Lower lobe of right lung (tissue), 2 donors: Measurements from ENCODE around the gene LBHD2. TPM values are rescaled to one million over a fixed set of nuclear protein-coding genes. Genes with fewer than 3 reads are reported as not detected.
A peak's percentile ranks its signal among the peaks of the same experiment; 100 is the strongest.

Experiments used
- ATAC-seq, 2 donors: fragments of 200-7000 bp; cut with Tn5 transposase; one replicate each; pipeline ENCODE4 v1.9.1; 2020 to 2022; ENCODE audit warnings: mild to moderate bottlenecking in 2 of 2, moderate library complexity in 2 of 2
- DNase-seq: peaks from one replicate; pipeline ENCODE4 v3.0.0-alpha.2; 2020
- H3K27ac ChIP-seq: fragments of 200-600 bp; one replicate; pipeline ENCODE4 v1.8.0; 2022
- H3K27me3 ChIP-seq: fragments of 200-600 bp; one replicate; pipeline ENCODE4 v1.8.0; 2022; ENCODE audit warnings: low read depth
- H3K36me3 ChIP-seq: fragments of 200-600 bp; one replicate; pipeline ENCODE4 v1.8.0; 2022; ENCODE audit warnings: mild to moderate bottlenecking
- H3K4me1 ChIP-seq: fragments of 200-600 bp; one replicate; pipeline ENCODE4 v1.8.0; 2022
- H3K4me3 ChIP-seq: fragments of 200-600 bp; one replicate; pipeline ENCODE4 v1.8.0; 2022; ENCODE audit warnings: mild to moderate bottlenecking
- H3K9me3 ChIP-seq: fragments of 200-600 bp; one replicate; pipeline ENCODE4 v1.8.0; 2022
- CTCF ChIP-seq: fragments of 200-600 bp; IDR thresholded peaks from one replicate; pipeline ENCODE4 v1.8.0; 2022; ENCODE audit warnings: antibody characterized with exemption, mild to moderate bottlenecking
- intact Hi-C: fragments of 100-400 bp; cut with DNase I; formaldehyde crosslinking; loops from one replicate; pipeline ENCODE4 v1.11.0; 2022
- total RNA-seq: library from RNA; stranded (reverse); fragmentation: NEBNext Ultra II Directional; extraction: Animal tissue kit (Norgen Biotek cat#: 25700); gene quantifications from one replicate; pipeline ENCODE4 v1.2.1, GENCODE V29; 2021
- donor health status: DM: no; HTN: yes; CAD: no; lungs with severe emphysema.

LBHD2 gene
- total RNA-seq, 1 donor from 2014 or later, result not detected

- DNase-seq, result no peak
- H3K27me3 ChIP-seq, result no peaks in the 10 kb centered on the region
- ATAC-seq, result no peak
- no peaks in the 10 kb centered on the region for H3K9me3 ChIP-seq
- intact Hi-C loops, result no loop called here
- peaks cover 34% of the 10 kb centered on the region for H3K4me1 ChIP-seq
- peaks cover 84% of the 10 kb centered on the region for H3K36me3 ChIP-seq
- H3K4me3 ChIP-seq, result no peak overlapping the region
- H3K27ac ChIP-seq, result no peak overlapping the region
- no peak for TF ChIP-seq CTCF
Observed at GRCh38 chr14:103131580-103131979, 47.6 kb downstream of the LBHD2 start.

- H3K27me3 ChIP-seq, result no peaks in the 10 kb centered on the region
- peaks cover 82% of the 10 kb centered on the region for H3K36me3 ChIP-seq
- H3K9me3 ChIP-seq, result no peaks in the 10 kb centered on the region
- TF ChIP-seq CTCF, result no peak
- no peak overlapping the region for H3K4me3 ChIP-seq
- peak overlapping the region; percentile 6 for H3K27ac ChIP-seq
- intact Hi-C loops, result no loop called here
- peaks cover 28% of the 10 kb centered on the region for H3K4me1 ChIP-seq
- DNase-seq, result no peak
- no peak for ATAC-seq
Observed at GRCh38 chr14:103132381-103133209, 48.6 kb downstream of the LBHD2 start.

- ATAC-seq, result no peak
- DNase-seq, result no peak
- Histone ChIP-seq H3K36me3 (peaks cover 75% of the 10 kb centered on the region), H3K27me3 (no peaks in the 10 kb centered on the region), H3K4me3 (no peak overlapping the region), H3K4me1 (peaks cover 20% of the 10 kb centered on the region), H3K27ac (no peak overlapping the region), H3K9me3 (no peaks in the 10 kb centered on the region)
- TF ChIP-seq CTCF, result no peak
- intact Hi-C loops, result no loop called here
Observed at GRCh38 chr14:103133210-103134140, 49.5 kb downstream of the LBHD2 start.

- no peaks in the 10 kb centered on the region for H3K9me3 ChIP-seq
- H3K27me3 ChIP-seq, result peaks cover 4% of the 10 kb centered on the region
- no peak overlapping the region for H3K27ac ChIP-seq
- peaks cover 67% of the 10 kb centered on the region for H3K36me3 ChIP-seq
- intact Hi-C loops, result no loop called here
- no peak for TF ChIP-seq CTCF
- ATAC-seq (no peak), DNase-seq (no peak)
- H3K4me3 ChIP-seq, result no peak overlapping the region
- peaks cover 22% of the 10 kb centered on the region for H3K4me1 ChIP-seq
Observed at GRCh38 chr14:103134405-103134804, 50.4 kb downstream of the LBHD2 start.

- Histone ChIP-seq H3K9me3 (no peaks in the 10 kb centered on the region), H3K4me1 (peaks cover 22% of the 10 kb centered on the region), H3K27me3 (peaks cover 5% of the 10 kb centered on the region), H3K27ac (no peak overlapping the region), H3K4me3 (no peak overlapping the region), H3K36me3 (peaks cover 62% of the 10 kb centered on the region)
- DNase-seq (no peak), ATAC-seq (no peak)
- intact Hi-C loops, result no loop called here
- no peak for TF ChIP-seq CTCF
Observed at GRCh38 chr14:103134919-103135318, 50.9 kb downstream of the LBHD2 start.
